ACC112 (cell line): ENCODE results near the gene SLC5A6.

Source experiments
- H2AFZ ChIP-seq: fragments of 200-600 bp; sonication (generic); one replicate; pipeline ENCODE4 v1.6.0; 2017; ENCODE audit warnings: antibody characterized with exemption, low read length; ENCODE audit not compliant: unreplicated experiment
- H3K27ac ChIP-seq: fragments of 200-600 bp; sonication (generic); 2 replicates; pipeline ENCODE4 v1.5.1; 2014; ENCODE audit warnings: low read depth, mild to moderate bottlenecking, antibody characterized with exemption, low read length, moderate library complexity
- H3K27me3 ChIP-seq: fragments of 200-600 bp; sonication (generic); 2 replicates; pipeline ENCODE4 v1.6.1; 2014; ENCODE audit warnings: mild to moderate bottlenecking, antibody characterized with exemption, low read length, moderate library complexity, mixed read lengths; ENCODE audit not compliant: insufficient read depth
- H3K36me3 ChIP-seq: fragments of 200-600 bp; sonication (generic); 2 replicates; pipeline ENCODE4 v1.6.1; 2016; ENCODE audit warnings: mild to moderate bottlenecking, antibody characterized with exemption, low read length, moderate library complexity, mixed read lengths; ENCODE audit not compliant: insufficient read depth
- H3K4me1 ChIP-seq: fragments of 200-600 bp; sonication (generic); one replicate; pipeline ENCODE4 v1.6.1; 2016; ENCODE audit warnings: low read length, mixed read lengths; ENCODE audit not compliant: insufficient read depth, unreplicated experiment, control insufficient read depth
- H3K4me3 ChIP-seq: fragments of 200-600 bp; sonication (generic); 2 replicates; pipeline ENCODE4 v1.5.1; 2014; ENCODE audit warnings: mild to moderate bottlenecking, low read depth, low read length
- H3K79me2 ChIP-seq: fragments of 200-600 bp; sonication (generic); one replicate; pipeline ENCODE4 v1.6.0; 2016; ENCODE audit warnings: low read length; ENCODE audit not compliant: control insufficient read depth, unreplicated experiment, insufficient read depth

SLC5A6 gene

GRCh38 chr2:27218614-27219013 is 6.5 kb upstream of the SLC5A6 start:
- peaks cover 7% of the 10 kb centered on the region for H3K36me3 ChIP-seq
- H2AFZ ChIP-seq, result no peak overlapping the region
- peak overlapping the region; percentile 85 for H3K4me3 ChIP-seq
- no peak overlapping the region for H3K27ac ChIP-seq
- H3K27me3 ChIP-seq, result no peaks in the 10 kb centered on the region
- peaks cover 16% of the 10 kb centered on the region for H3K4me1 ChIP-seq
- H3K79me2 ChIP-seq, result peaks cover 24% of the 10 kb centered on the region

GRCh38 chr2:27217173-27218121 is 5.4 kb upstream of the SLC5A6 start, which contains the start of gene CAD:
TSS of gene CAD (plus strand) at chr2:27217369. CDS start at chr2:27217552, 183 bp downstream.
- Histone ChIP-seq H3K27me3 (no peaks in the 10 kb centered on the region), H2AFZ (peak within 1 kb of the TSS; percentile 46), H3K36me3 (peaks cover 4% of the 10 kb centered on the region), H3K79me2 (peaks cover 33% of the 10 kb centered on the region), H3K27ac (peak within 1 kb of the TSS; percentile 59; the same call in 1 of the 2 replicates), H3K4me1 (peaks cover 21% of the 10 kb centered on the region), H3K4me3 (peak within 1 kb of the TSS; percentile 85)

GRCh38 chr2:27216416-27217137 is 4.5 kb upstream of the SLC5A6 start:
- peaks cover 21% of the 10 kb centered on the region for H3K4me1 ChIP-seq
- H3K4me3 ChIP-seq, result peak overlapping the region; percentile 85
- peak overlapping the region; percentile 46 for H2AFZ ChIP-seq
- H3K79me2 ChIP-seq, result peaks cover 33% of the 10 kb centered on the region
- H3K27me3 ChIP-seq, result no peaks in the 10 kb centered on the region
- H3K36me3 ChIP-seq, result peaks cover 4% of the 10 kb centered on the region
- peak overlapping the region; percentile 59; the same call in 1 of the 2 replicates for H3K27ac ChIP-seq

- H3K79me2 ChIP-seq, result peaks cover 30% of the 10 kb centered on the region
- no peak overlapping the region for H3K27ac ChIP-seq
- no peak overlapping the region for H2AFZ ChIP-seq
- no peaks in the 10 kb centered on the region for H3K36me3 ChIP-seq
- H3K4me1 ChIP-seq, result peaks cover 26% of the 10 kb centered on the region
- no peaks in the 10 kb centered on the region for H3K27me3 ChIP-seq
- no peak overlapping the region for H3K4me3 ChIP-seq
Observed at GRCh38 chr2:27214941-27215340, 2.9 kb upstream of the SLC5A6 start.

GRCh38 chr2:27212626-27213471 is 781 bp upstream of the SLC5A6 start:
- Histone ChIP-seq H3K79me2 (peaks cover 15% of the 10 kb centered on the region), H3K4me1 (peaks cover 15% of the 10 kb centered on the region), H3K4me3 (peak overlapping the region; percentile 83), H3K27me3 (no peaks in the 10 kb centered on the region), H2AFZ (peak overlapping the region; percentile 88), H3K36me3 (no peaks in the 10 kb centered on the region), H3K27ac (peak overlapping the region; percentile 82)

GRCh38 chr2:27211241-27211942 is 676 bp downstream of the SLC5A6 start:
- Histone ChIP-seq H3K27ac (no peak overlapping the region), H3K4me1 (peaks cover 11% of the 10 kb centered on the region), H3K79me2 (peaks cover 9% of the 10 kb centered on the region), H2AFZ (peak overlapping the region; percentile 86), H3K36me3 (no peaks in the 10 kb centered on the region), H3K4me3 (peak overlapping the region; percentile 83), H3K27me3 (no peaks in the 10 kb centered on the region)

- H2AFZ ChIP-seq, result no peak overlapping the region
- no peaks in the 10 kb centered on the region for H3K27me3 ChIP-seq
- no peak overlapping the region for H3K27ac ChIP-seq
- H3K4me3 ChIP-seq, result no peak overlapping the region
- peaks cover 11% of the 10 kb centered on the region for H3K4me1 ChIP-seq
- H3K36me3 ChIP-seq, result no peaks in the 10 kb centered on the region
- H3K79me2 ChIP-seq, result peaks cover 9% of the 10 kb centered on the region
Observed at GRCh38 chr2:27209621-27210401, 2.3 kb downstream of the SLC5A6 start.

GRCh38 chr2:27208486-27209050 is 3.5 kb downstream of the SLC5A6 start:
- Histone ChIP-seq H2AFZ (no peak overlapping the region), H3K4me1 (peaks cover 10% of the 10 kb centered on the region), H3K4me3 (no peak overlapping the region), H3K27me3 (no peaks in the 10 kb centered on the region), H3K36me3 (no peaks in the 10 kb centered on the region; the same call in 1 of the 2 replicates), H3K27ac (no peak overlapping the region), H3K79me2 (peaks cover 8% of the 10 kb centered on the region)

GRCh38 chr2:27206346-27206745 is 5.7 kb downstream of the SLC5A6 start:
- Histone ChIP-seq H3K4me1 (peaks cover 4% of the 10 kb centered on the region), H3K79me2 (no peaks in the 10 kb centered on the region), H3K4me3 (no peak overlapping the region), H3K36me3 (no peaks in the 10 kb centered on the region; the same call in 1 of the 2 replicates), H2AFZ (no peak overlapping the region), H3K27me3 (no peaks in the 10 kb centered on the region), H3K27ac (no peak overlapping the region)
